Measurements from ENCODE around the gene FEZF2. TPM values are rescaled to one million over a fixed set of nuclear protein-coding genes. Genes with fewer than 3 reads are reported as not detected.
A peak's percentile ranks its signal among the peaks of the same experiment; 100 is the strongest.

The FEZF2 gene
- total RNA-seq, 1 experiment from 2014 or later = not detected

DNA sequence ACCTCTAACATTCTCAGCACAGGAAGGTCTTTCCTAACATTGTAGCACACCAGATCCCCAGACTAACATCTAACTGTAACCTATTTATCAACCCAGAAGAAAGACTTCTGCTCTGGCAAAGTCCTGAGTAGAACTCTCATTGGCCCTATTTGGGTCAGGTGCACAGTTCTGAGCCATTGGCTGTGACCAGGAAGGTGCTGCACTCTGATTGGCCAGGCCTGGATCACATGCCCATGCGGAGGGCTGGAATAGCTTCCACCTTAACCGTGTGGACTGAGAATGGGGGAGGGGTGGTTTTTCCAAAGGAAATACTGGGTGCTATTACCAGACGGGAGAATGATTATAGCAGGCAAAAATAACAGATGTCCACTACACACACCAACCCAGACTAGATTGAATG lies 11.5 kb downstream of the FEZF2 start (continued):
- TF ChIP-seq, protein P1, sequence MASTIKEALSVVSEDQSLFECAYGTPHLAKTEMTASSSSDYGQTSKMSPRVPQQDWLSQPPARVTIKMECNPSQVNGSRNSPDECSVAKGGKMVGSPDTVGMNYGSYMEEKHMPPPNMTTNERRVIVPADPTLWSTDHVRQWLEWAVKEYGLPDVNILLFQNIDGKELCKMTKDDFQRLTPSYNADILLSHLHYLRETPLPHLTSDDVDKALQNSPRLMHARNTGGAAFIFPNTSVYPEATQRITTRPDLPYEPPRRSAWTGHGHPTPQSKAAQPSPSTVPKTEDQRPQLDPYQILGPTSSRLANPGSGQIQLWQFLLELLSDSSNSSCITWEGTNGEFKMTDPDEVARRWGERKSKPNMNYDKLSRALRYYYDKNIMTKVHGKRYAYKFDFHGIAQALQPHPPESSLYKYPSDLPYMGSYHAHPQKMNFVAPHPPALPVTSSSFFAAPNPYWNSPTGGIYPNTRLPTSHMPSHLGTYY (CRISPR knock-in tag; IDR thresholded peaks at IDR 0.05) = no peak
- TF ChIP-seq, protein P2, sequence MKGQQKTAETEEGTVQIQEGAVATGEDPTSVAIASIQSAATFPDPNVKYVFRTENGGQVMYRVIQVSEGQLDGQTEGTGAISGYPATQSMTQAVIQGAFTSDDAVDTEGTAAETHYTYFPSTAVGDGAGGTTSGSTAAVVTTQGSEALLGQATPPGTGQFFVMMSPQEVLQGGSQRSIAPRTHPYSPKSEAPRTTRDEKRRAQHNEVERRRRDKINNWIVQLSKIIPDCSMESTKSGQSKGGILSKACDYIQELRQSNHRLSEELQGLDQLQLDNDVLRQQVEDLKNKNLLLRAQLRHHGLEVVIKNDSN (CRISPR knock-in tag; IDR thresholded peaks at IDR 0.05) = peak; percentile 85
- TF ChIP-seq, protein P3, sequence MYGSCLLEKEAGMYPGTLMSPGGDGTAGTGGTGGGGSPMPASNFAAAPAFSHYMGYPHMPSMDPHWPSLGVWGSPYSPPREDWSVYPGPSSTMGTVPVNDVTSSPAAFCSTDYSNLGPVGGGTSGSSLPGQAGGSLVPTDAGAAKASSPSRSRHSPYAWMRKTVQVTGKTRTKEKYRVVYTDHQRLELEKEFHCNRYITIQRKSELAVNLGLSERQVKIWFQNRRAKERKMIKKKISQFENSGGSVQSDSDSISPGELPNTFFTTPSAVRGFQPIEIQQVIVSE (CRISPR knock-in tag; IDR thresholded peaks at IDR 0.05; ENCODE audit: borderline replicate concordance) = no peak
- TF ChIP-seq, protein P4, sequence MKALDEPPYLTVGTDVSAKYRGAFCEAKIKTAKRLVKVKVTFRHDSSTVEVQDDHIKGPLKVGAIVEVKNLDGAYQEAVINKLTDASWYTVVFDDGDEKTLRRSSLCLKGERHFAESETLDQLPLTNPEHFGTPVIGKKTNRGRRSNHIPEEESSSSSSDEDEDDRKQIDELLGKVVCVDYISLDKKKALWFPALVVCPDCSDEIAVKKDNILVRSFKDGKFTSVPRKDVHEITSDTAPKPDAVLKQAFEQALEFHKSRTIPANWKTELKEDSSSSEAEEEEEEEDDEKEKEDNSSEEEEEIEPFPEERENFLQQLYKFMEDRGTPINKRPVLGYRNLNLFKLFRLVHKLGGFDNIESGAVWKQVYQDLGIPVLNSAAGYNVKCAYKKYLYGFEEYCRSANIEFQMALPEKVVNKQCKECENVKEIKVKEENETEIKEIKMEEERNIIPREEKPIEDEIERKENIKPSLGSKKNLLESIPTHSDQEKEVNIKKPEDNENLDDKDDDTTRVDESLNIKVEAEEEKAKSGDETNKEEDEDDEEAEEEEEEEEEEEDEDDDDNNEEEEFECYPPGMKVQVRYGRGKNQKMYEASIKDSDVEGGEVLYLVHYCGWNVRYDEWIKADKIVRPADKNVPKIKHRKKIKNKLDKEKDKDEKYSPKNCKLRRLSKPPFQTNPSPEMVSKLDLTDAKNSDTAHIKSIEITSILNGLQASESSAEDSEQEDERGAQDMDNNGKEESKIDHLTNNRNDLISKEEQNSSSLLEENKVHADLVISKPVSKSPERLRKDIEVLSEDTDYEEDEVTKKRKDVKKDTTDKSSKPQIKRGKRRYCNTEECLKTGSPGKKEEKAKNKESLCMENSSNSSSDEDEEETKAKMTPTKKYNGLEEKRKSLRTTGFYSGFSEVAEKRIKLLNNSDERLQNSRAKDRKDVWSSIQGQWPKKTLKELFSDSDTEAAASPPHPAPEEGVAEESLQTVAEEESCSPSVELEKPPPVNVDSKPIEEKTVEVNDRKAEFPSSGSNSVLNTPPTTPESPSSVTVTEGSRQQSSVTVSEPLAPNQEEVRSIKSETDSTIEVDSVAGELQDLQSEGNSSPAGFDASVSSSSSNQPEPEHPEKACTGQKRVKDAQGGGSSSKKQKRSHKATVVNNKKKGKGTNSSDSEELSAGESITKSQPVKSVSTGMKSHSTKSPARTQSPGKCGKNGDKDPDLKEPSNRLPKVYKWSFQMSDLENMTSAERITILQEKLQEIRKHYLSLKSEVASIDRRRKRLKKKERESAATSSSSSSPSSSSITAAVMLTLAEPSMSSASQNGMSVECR (CRISPR knock-in tag; IDR thresholded peaks at IDR 0.05; ENCODE audit: borderline replicate concordance) = no peak
- TF ChIP-seq, protein P5, sequence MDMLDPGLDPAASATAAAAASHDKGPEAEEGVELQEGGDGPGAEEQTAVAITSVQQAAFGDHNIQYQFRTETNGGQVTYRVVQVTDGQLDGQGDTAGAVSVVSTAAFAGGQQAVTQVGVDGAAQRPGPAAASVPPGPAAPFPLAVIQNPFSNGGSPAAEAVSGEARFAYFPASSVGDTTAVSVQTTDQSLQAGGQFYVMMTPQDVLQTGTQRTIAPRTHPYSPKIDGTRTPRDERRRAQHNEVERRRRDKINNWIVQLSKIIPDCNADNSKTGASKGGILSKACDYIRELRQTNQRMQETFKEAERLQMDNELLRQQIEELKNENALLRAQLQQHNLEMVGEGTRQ (CRISPR knock-in tag; IDR thresholded peaks at IDR 0.05) = peak; percentile 90
- TF ChIP-seq, protein P6, sequence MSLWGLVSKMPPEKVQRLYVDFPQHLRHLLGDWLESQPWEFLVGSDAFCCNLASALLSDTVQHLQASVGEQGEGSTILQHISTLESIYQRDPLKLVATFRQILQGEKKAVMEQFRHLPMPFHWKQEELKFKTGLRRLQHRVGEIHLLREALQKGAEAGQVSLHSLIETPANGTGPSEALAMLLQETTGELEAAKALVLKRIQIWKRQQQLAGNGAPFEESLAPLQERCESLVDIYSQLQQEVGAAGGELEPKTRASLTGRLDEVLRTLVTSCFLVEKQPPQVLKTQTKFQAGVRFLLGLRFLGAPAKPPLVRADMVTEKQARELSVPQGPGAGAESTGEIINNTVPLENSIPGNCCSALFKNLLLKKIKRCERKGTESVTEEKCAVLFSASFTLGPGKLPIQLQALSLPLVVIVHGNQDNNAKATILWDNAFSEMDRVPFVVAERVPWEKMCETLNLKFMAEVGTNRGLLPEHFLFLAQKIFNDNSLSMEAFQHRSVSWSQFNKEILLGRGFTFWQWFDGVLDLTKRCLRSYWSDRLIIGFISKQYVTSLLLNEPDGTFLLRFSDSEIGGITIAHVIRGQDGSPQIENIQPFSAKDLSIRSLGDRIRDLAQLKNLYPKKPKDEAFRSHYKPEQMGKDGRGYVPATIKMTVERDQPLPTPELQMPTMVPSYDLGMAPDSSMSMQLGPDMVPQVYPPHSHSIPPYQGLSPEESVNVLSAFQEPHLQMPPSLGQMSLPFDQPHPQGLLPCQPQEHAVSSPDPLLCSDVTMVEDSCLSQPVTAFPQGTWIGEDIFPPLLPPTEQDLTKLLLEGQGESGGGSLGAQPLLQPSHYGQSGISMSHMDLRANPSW (CRISPR knock-in tag; conservative IDR thresholded peaks at IDR 0.05; ENCODE audit: low read depth) = no peak

DNA sequence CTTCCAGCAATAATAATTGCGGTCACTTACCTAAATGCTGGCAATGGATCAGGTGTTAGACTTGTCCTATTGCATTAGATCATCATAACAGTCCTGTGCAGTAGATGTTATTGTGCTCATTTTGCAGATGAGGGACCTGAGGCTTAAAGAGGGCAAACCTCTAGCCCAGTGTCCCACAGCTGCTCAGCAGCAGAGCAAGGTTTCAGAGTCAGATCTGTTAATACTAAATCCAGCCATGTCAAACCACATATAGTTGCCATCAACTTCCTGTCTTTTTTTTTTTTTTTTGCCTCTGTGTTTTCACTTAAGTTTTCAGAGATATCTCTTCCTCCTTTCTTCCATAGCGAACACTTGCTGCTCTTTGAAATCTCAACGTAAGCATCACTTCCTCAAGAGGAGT lies 12.1 kb downstream of the FEZF2 start:
- TF ChIP-seq, protein P7, sequence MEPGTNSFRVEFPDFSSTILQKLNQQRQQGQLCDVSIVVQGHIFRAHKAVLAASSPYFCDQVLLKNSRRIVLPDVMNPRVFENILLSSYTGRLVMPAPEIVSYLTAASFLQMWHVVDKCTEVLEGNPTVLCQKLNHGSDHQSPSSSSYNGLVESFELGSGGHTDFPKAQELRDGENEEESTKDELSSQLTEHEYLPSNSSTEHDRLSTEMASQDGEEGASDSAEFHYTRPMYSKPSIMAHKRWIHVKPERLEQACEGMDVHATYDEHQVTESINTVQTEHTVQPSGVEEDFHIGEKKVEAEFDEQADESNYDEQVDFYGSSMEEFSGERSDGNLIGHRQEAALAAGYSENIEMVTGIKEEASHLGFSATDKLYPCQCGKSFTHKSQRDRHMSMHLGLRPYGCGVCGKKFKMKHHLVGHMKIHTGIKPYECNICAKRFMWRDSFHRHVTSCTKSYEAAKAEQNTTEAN (CRISPR knock-in tag; IDR thresholded peaks at IDR 0.05) = no peak
- no peak for TF ChIP-seq HMGA2 (CRISPR knock-in tag; IDR thresholded peaks at IDR 0.05)
- TF ChIP-seq, protein P8, sequence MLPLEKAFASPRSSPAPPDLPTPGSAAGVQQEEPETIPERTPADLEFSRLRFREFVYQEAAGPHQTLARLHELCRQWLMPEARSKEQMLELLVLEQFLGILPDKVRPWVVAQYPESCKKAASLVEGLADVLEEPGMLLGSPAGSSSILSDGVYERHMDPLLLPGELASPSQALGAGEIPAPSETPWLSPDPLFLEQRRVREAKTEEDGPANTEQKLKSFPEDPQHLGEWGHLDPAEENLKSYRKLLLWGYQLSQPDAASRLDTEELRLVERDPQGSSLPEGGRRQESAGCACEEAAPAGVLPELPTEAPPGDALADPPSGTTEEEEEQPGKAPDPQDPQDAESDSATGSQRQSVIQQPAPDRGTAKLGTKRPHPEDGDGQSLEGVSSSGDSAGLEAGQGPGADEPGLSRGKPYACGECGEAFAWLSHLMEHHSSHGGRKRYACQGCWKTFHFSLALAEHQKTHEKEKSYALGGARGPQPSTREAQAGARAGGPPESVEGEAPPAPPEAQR (CRISPR knock-in tag; IDR thresholded peaks at IDR 0.05) = no peak
- TF ChIP-seq NFYB (CRISPR knock-in tag; conservative IDR thresholded peaks at IDR 0.05; ENCODE audit: low read depth) = no peak
- no peak for TF ChIP-seq CBFB (CRISPR knock-in tag; IDR thresholded peaks at IDR 0.05; ENCODE audit: low read depth)
- TF ChIP-seq, protein P5 (CRISPR knock-in tag; IDR thresholded peaks at IDR 0.05) = no peak
- TF ChIP-seq, protein P6 (CRISPR knock-in tag; conservative IDR thresholded peaks at IDR 0.05; ENCODE audit: low read depth) = no peak
- no peak overlapping the region for H3K4me3 Mint-ChIP-seq
- H3K36me3 Mint-ChIP-seq = no peaks in the 10 kb centered on the region
- DNase-seq (ENCODE audit: low spot score) (no peak), ATAC-seq (no peak)
- CTCF ChIA-PET = no interaction called here
- H3K4me1 Mint-ChIP-seq = peaks cover 17% of the 10 kb centered on the region
- no peak overlapping the region for H3K27ac Mint-ChIP-seq
- POLR2A ChIA-PET = no interaction called here
- H3K9me3 Mint-ChIP-seq = peaks cover 6% of the 10 kb centered on the region
- peaks cover 39% of the 10 kb centered on the region for H3K27me3 Mint-ChIP-seq (ENCODE audit: low read depth)

Data from WTC11 (cell line).